ENCODE measurements around the gene ADI1. TPM values are rescaled to one million over a fixed set of nuclear protein-coding genes. Genes with fewer than 3 reads are reported as not detected.

The ADI1 gene
- total and polyA plus RNA-seq, 2 of the 8 experiments (the other 6 are each of a cell fraction or from before 2014, with no cell fraction given) = 12.2 to 40.2 TPM

- Histone ChIP-seq H3K4me2 (ENCODE audit: insufficient read depth in 1 of 2, low read depth in 2 of 2, low read length in 2 of 2) (no peak overlapping the region), H4K5ac (ENCODE audit: insufficient read length, low read depth, low read length) (no peak overlapping the region), H3K79me2 (ENCODE audit: control insufficient read depth in 1 of 2, insufficient read depth in 2 of 2, low read length in 2 of 2) (no peaks in the 10 kb centered on the region), H2AK5ac (ENCODE audit: low read depth, low read length) (no peak overlapping the region), H3K4ac (replicated peaks; ENCODE audit: insufficient read length, low read depth, low read length) (no peak overlapping the region), H2BK5ac (ENCODE audit: low read depth, low read length) (no peak overlapping the region), H3K23ac (ENCODE audit: insufficient read length) (no peak overlapping the region), H4K20me1 (replicated peaks in 1 of 2; ENCODE audit: control insufficient read depth in 1 of 2, insufficient read depth in 2 of 2, low read length in 2 of 2) (peaks cover 0 to 2% of the 10 kb centered on the region in 2 experiments), H2BK15ac (ENCODE audit: low read length) (no peak overlapping the region), H3K9me3 (ENCODE audit: insufficient read depth in 2 of 2, low read depth in 1 of 2, low read length in 1 of 2) (no peaks in the 10 kb centered on the region), H3K27ac (ENCODE audit: low read depth, low read length) (no peak overlapping the region), H3K79me1 (ENCODE audit: low read depth, low read length) (no peaks in the 10 kb centered on the region), H3K27me3 (replicated peaks in 1 of 4; ENCODE audit: control insufficient read depth in 3 of 4, extremely low read depth in 1 of 4, insufficient read depth in 3 of 4, low read length in 3 of 4) (no peaks in the 10 kb centered on the region), H2BK120ac (replicated peaks; ENCODE audit: low read depth, low read length) (no peak overlapping the region), H3K23me2 (ENCODE audit: low read depth, low read length) (no peaks in the 10 kb centered on the region), H4K91ac (replicated peaks; ENCODE audit: insufficient read length, low read length) (no peak overlapping the region), H4K8ac (ENCODE audit: extremely low read depth, insufficient read depth, low read length) (no peak overlapping the region), H2AFZ (ENCODE audit: low read length) (no peak overlapping the region), H3K14ac (ENCODE audit: insufficient read length) (no peak overlapping the region), H2BK12ac (ENCODE audit: low read depth, low read length) (no peak overlapping the region), H3K9ac (replicated peaks in 1 of 4; ENCODE audit: extremely low read depth in 1 of 4, low read depth in 3 of 4, low read length in 3 of 4) (no peak overlapping the region), H2BK20ac (ENCODE audit: low read length) (no peak overlapping the region), H3K4me3 (ENCODE audit: extremely low read depth in 1 of 4, insufficient read depth in 2 of 4, low read depth in 3 of 4, low read length in 4 of 4) (no peak overlapping the region), H3K18ac (ENCODE audit: extremely low read depth, low read length) (no peak overlapping the region), H3K56ac (replicated peaks; ENCODE audit: insufficient read length, low read depth, low read length) (no peak overlapping the region), H3K4me1 (replicated peaks in 1 of 4; ENCODE audit: control insufficient read depth in 3 of 4, insufficient read depth in 4 of 4, low read length in 3 of 4) (peaks cover 0 to 2% (median 0%) of the 10 kb centered on the region in 4 experiments; a peak in 1 of 7 replicates), H3K36me3 (ENCODE audit: control insufficient read depth in 2 of 4, insufficient read depth in 4 of 4, low read length in 3 of 4) (peaks cover 0 to 16% (median 1%) of the 10 kb centered on the region in 4 experiments; a peak in 5 of 8 replicates)
- CTCF ChIA-PET (ENCODE audit: partially characterized antibody) = interaction anchor here (1.0 to 15.8 kb wide), 3 partner anchors 9 to 65 kb away, joined by 3 to 152 read pairs (median 5); no protein-coding TSS in a partner anchor
- WGBS, 2 experiments (ENCODE audit: extremely low coverage in 1 of 2, insufficient coverage in 1 of 2, insufficient read length in 1 of 2, insufficient replicate concordance in 2 of 2, low coverage in 1 of 2, low lambda C conversion rate in 2 of 2, missing lambda C conversion rate in 1 of 2) = 91% methylated on average over 17 of the region's 17 CpGs; no CpG with 5 or more reads in 1 of the 2 experiments
- FAIRE-seq (no peak), DNase-seq (ENCODE audit: low read depth in 1 of 2, low spot score in 2 of 2) (no peak)
- POLR2A ChIA-PET (ENCODE audit: partially characterized antibody) = interaction anchor here (1.9 kb wide), 1 partner anchor 12 kb away, joined by 5 read pairs; no protein-coding TSS in a partner anchor
- TF ChIP-seq JUND (IDR thresholded peaks at IDR 0.05; ENCODE audit: low read length) (no peak), CHD2 (IDR thresholded peaks at IDR 0.05; ENCODE audit: low read length) (no peak), ASH2L (IDR thresholded peaks at IDR 0.05; ENCODE audit: low read length) (no peak), HDAC2 (IDR thresholded peaks at IDR 0.05; ENCODE audit: borderline replicate concordance in 1 of 2, low read depth in 2 of 2, low read length in 2 of 2) (no peak), TAF7 (optimal IDR thresholded peaks at IDR 0.05; ENCODE audit: borderline replicate concordance, low read depth, low read length) (no peak), SRF (IDR thresholded peaks at IDR 0.05; ENCODE audit: low read depth, low read length) (no peak), RNF2 (IDR thresholded peaks at IDR 0.05; ENCODE audit: borderline replicate concordance, low read depth, low read length, missing control alignments, poor library complexity, severe bottlenecking) (no peak), RXRA (IDR thresholded peaks at IDR 0.05; ENCODE audit: insufficient read depth, low read depth, low read length) (no peak), BACH1 (IDR thresholded peaks at IDR 0.05; ENCODE audit: low read length) (no peak)
Observed at GRCh38 chr2:3470856-3471737, 48.2 kb downstream of the ADI1 start.

Data from H1 (cell line).